H9 (cell line): ENCODE measurements around the gene TDRD7. TPM values are rescaled to one million over a fixed set of nuclear protein-coding genes. Genes with fewer than 3 reads are reported as not detected.

Experiments
- DNase-seq: peaks from one replicate; pipeline ENCODE4 v3.0.0-alpha.2; 2017
- H2AFZ ChIP-seq: one replicate; pipeline ENCODE4 v1.6.1; 2013; ENCODE audit warnings: mild to moderate bottlenecking, low read length, control low read depth, moderate library complexity
- H2AK5ac ChIP-seq: 2 replicates; pipeline ENCODE4 v1.6.1; 2013; ENCODE audit warnings: low read length, control low read depth, mixed read lengths; ENCODE audit not compliant: insufficient read length
- H2BK120ac ChIP-seq: one replicate; pipeline ENCODE4 v1.6.1; 2013; ENCODE audit warnings: low read depth, mild to moderate bottlenecking, low read length, control low read depth, inconsistent platforms; ENCODE audit not compliant: poor library complexity, severe bottlenecking
- H2BK12ac ChIP-seq: 2 replicates; pipeline ENCODE4 v1.6.1; 2013; ENCODE audit warnings: low read length, control low read depth, mixed read lengths, low read depth; ENCODE audit not compliant: insufficient read length
- H2BK15ac ChIP-seq: 2 replicates; pipeline ENCODE4 v1.6.1; 2013; ENCODE audit warnings: low read depth, low read length, control low read depth
- H2BK20ac ChIP-seq: one replicate; pipeline ENCODE4 v1.6.1; 2013; ENCODE audit warnings: low read depth, mild to moderate bottlenecking, low read length, control low read depth, inconsistent platforms; ENCODE audit not compliant: poor library complexity, severe bottlenecking
- H2BK5ac ChIP-seq: 2 replicates; pipeline ENCODE4 v1.6.1; 2013; ENCODE audit warnings: low read length, control low read depth, mixed read lengths; ENCODE audit not compliant: insufficient read length
- H3K14ac ChIP-seq: 2 replicates; pipeline ENCODE4 v1.6.1; 2013; ENCODE audit warnings: low read length, control low read depth; ENCODE audit not compliant: insufficient read depth
- H3K18ac ChIP-seq: 2 replicates; pipeline ENCODE4 v1.6.1; 2013; ENCODE audit warnings: low read depth, mild to moderate bottlenecking, mixed read lengths, low read length, control low read depth; ENCODE audit not compliant: insufficient read length
- H3K23ac ChIP-seq: 2 replicates; pipeline ENCODE4 v1.6.1; 2013; ENCODE audit warnings: low read length, control low read depth, mixed read lengths, low read depth; ENCODE audit not compliant: insufficient read length
- H3K23me2 ChIP-seq: 2 replicates; pipeline ENCODE4 v1.6.1; 2013; ENCODE audit warnings: low read depth, mild to moderate bottlenecking, mixed read lengths, low read length, control low read depth; ENCODE audit not compliant: insufficient read length, poor library complexity, severe bottlenecking
- H3K27ac ChIP-seq: 2 replicates; pipeline ENCODE4 v1.5.1; 2013; ENCODE audit warnings: low read length, control low read depth, mixed read lengths, low read depth; ENCODE audit not compliant: insufficient read length
- H3K27me3 ChIP-seq: 2 replicates; pipeline ENCODE4 v1.6.1; 2013; ENCODE audit warnings: low read length, control low read depth, inconsistent platforms; ENCODE audit not compliant: insufficient read depth
- H3K4ac ChIP-seq: 2 replicates; pipeline ENCODE4 v1.6.1; 2013; ENCODE audit warnings: low read depth, mild to moderate bottlenecking, control low read depth, inconsistent platforms, low read length, moderate library complexity
- H3K4me1 ChIP-seq: 2 replicates; pipeline ENCODE4 v1.6.1; 2013; ENCODE audit warnings: low read length, control low read depth, inconsistent platforms; ENCODE audit not compliant: insufficient read depth
- H3K4me2 ChIP-seq: 2 replicates; pipeline ENCODE4 v1.6.1; 2013; ENCODE audit warnings: low read length, control low read depth, mixed read lengths; ENCODE audit not compliant: insufficient read length, insufficient read depth
- H3K56ac ChIP-seq: 2 replicates; pipeline ENCODE4 v1.6.1; 2013; ENCODE audit warnings: low read depth, mild to moderate bottlenecking, mixed read lengths, low read length, control low read depth; ENCODE audit not compliant: insufficient read length
- H3K79me1 ChIP-seq: 2 replicates; pipeline ENCODE4 v1.6.1; 2013; ENCODE audit warnings: low read depth, mild to moderate bottlenecking, moderate library complexity, low read length, control low read depth, inconsistent platforms; ENCODE audit not compliant: insufficient read depth, poor library complexity, severe bottlenecking
- H3K79me2 ChIP-seq: 2 replicates; pipeline ENCODE4 v1.6.1; 2013; ENCODE audit warnings: low read length, control low read depth, inconsistent platforms; ENCODE audit not compliant: insufficient read depth
- H3K9ac ChIP-seq: 2 replicates; pipeline ENCODE4 v1.6.1; 2013; ENCODE audit warnings: low read length, control low read depth, mixed read lengths; ENCODE audit not compliant: insufficient read length; ENCODE audit errors: extremely low read depth
- H3K9me3 ChIP-seq: one replicate; pipeline ENCODE4 v1.6.1; 2013; ENCODE audit warnings: low read depth, low read length, inconsistent platforms; ENCODE audit not compliant: control insufficient read depth
- H3T11ph ChIP-seq: one replicate; pipeline ENCODE4 v1.6.1; 2013; ENCODE audit warnings: mild to moderate bottlenecking, low read length, control low read depth, inconsistent platforms
- H4K20me1 ChIP-seq: one replicate; pipeline ENCODE4 v1.6.1; 2013; ENCODE audit not compliant: control insufficient read depth, insufficient read length, insufficient read depth
- H4K5ac ChIP-seq: 2 replicates; pipeline ENCODE4 v1.6.1; 2013; ENCODE audit warnings: low read depth, mild to moderate bottlenecking, mixed read lengths, low read length, control low read depth; ENCODE audit not compliant: insufficient read length
- H4K8ac ChIP-seq: replicated peaks from 2 replicates; pipeline ENCODE4 v1.6.1; 2013; ENCODE audit warnings: low read length, control low read depth, mixed read lengths, low read depth; ENCODE audit not compliant: insufficient read length
- H4K91ac ChIP-seq: 2 replicates; pipeline ENCODE4 v1.6.1; 2013; ENCODE audit warnings: low read depth, mild to moderate bottlenecking, moderate library complexity, mixed read lengths, low read length, control low read depth; ENCODE audit not compliant: insufficient read length
- H3K27ac Mint-ChIP-seq, 3 experiments: 2 replicates in 2 of 3; 3 replicates in 1 of 3; pipeline ENCODE4 v1.8.0; 2020 to 2021; ENCODE audit warnings: mixed read lengths in 3 of 3, mild to moderate bottlenecking in 1 of 3, moderate library complexity in 1 of 3
- H3K27me3 Mint-ChIP-seq: 2 replicates; pipeline ENCODE4 v1.8.0; 2021; ENCODE audit warnings: low read depth, mild to moderate bottlenecking, moderate library complexity, mixed read lengths
- H3K36me3 Mint-ChIP-seq, 3 experiments: 2 replicates in 2 of 3; 3 replicates in 1 of 3; pipeline ENCODE4 v1.8.0; 2020 to 2021; ENCODE audit warnings: low read depth in 3 of 3, mixed read lengths in 3 of 3; ENCODE audit not compliant: insufficient read depth in 1 of 3
- H3K4me1 Mint-ChIP-seq, 2 experiments: 2 replicates each; pipeline ENCODE4 v1.8.0; 2020; ENCODE audit warnings: mixed read lengths in 2 of 2
- H3K4me3 Mint-ChIP-seq, 2 experiments: 2 replicates in 1 of 2; 3 replicates in 1 of 2; pipeline ENCODE4 v1.8.0; 2020 to 2021; ENCODE audit warnings: mild to moderate bottlenecking in 2 of 2, mixed read lengths in 2 of 2, moderate library complexity in 1 of 2
- H3K9me3 Mint-ChIP-seq, 2 experiments: 2 replicates in 1 of 2; 3 replicates in 1 of 2; pipeline ENCODE4 v1.8.0; 2020; ENCODE audit warnings: mild to moderate bottlenecking in 2 of 2, mixed read lengths in 2 of 2, moderate library complexity in 1 of 2
- WGBS: extraction: QIAGEN DNeasy Blood & Tissue Kit; methylation state at CpG from one replicate; pipeline ENCODE4 v1.1.7; 2013; ENCODE audit warnings: missing lambda C conversion rate, low lambda C conversion rate, mixed read lengths; ENCODE audit not compliant: insufficient read length; ENCODE audit errors: extremely low coverage; 5-methylcytosine and 5-hydroxymethylcytosine counted together
- total RNA-seq: library from RNA; stranded (reverse); gene quantifications from 2 replicates; pipeline ENCODE4 v1.2.1, GENCODE V29; 2021
- TF ChIP-seq, protein P1 (sequence below): fragments of 200-600 bp; sonication (generic); conservative IDR thresholded peaks from 3 replicates; pipeline ENCODE4 v1.8.0; 2021; ENCODE audit warnings: antibody characterized with exemption, mild to moderate bottlenecking

TDRD7 gene
- total RNA-seq, 1 experiment from 2014 or later: 5.1 TPM

DNA sequence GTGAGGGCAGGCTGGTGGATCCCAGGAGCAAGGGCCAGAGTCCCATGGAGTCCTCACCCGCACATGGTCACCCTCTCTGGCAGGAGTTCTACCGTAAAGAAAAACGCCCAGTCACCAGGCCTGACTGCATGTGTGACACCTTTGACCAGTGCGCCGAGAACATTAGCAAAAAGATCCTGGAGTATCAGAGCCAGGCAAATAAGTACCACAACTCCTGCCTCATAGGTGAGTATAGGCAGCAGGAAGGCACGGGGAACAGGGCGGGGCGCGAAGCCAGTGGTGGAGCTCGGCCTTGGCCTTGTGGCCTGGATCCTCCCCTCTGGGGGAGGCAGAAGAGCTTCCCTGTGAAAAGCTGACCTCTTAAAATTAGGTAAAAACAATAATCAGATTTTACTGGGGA lies 45.4 kb upstream of the TDRD7 start:
- H3K27ac Mint-ChIP-seq: peak overlapping the region in 1 of 3 experiments; percentile 87; a peak in 2 of 7 replicates
- no peak overlapping the region for H3K4me3 Mint-ChIP-seq
- no peak overlapping the region for H3K14ac ChIP-seq
- no peak overlapping the region for H3K56ac ChIP-seq
- no peak overlapping the region for H2BK5ac ChIP-seq
- H4K5ac ChIP-seq: no peak overlapping the region
- H3K27ac ChIP-seq: no peak overlapping the region
- no peaks in the 10 kb centered on the region for H3K27me3 Mint-ChIP-seq
- no peak overlapping the region for H3K4ac ChIP-seq
- H2BK15ac ChIP-seq: no peak overlapping the region
- H2BK120ac ChIP-seq: no peak overlapping the region
- H3K18ac ChIP-seq: no peak overlapping the region
- peaks cover 19 to 22% of the 10 kb centered on the region in 2 experiments for H3K9me3 Mint-ChIP-seq
- no peak overlapping the region for H2BK12ac ChIP-seq
- peaks cover 30 to 53% (median 48%) of the 10 kb centered on the region in 3 experiments for H3K36me3 Mint-ChIP-seq
- no peak overlapping the region for H2AK5ac ChIP-seq
- no peaks in the 10 kb centered on the region for H3K27me3 ChIP-seq
- no peaks in the 10 kb centered on the region for H3K79me2 ChIP-seq
- no peak overlapping the region for H2BK20ac ChIP-seq
- no peak overlapping the region for H2AFZ ChIP-seq
- H4K20me1 ChIP-seq: no peaks in the 10 kb centered on the region
- no peak for DNase-seq
- H4K8ac ChIP-seq: no peak overlapping the region
- no peak overlapping the region for H3T11ph ChIP-seq
- H4K91ac ChIP-seq: no peak overlapping the region
- H3K4me1 ChIP-seq: no peaks in the 10 kb centered on the region
- H3K9me3 ChIP-seq: no peaks in the 10 kb centered on the region
- H3K23ac ChIP-seq: no peak overlapping the region
- H3K4me1 Mint-ChIP-seq: peaks cover 19 to 20% of the 10 kb centered on the region in 2 experiments
- TF ChIP-seq, protein P1, sequence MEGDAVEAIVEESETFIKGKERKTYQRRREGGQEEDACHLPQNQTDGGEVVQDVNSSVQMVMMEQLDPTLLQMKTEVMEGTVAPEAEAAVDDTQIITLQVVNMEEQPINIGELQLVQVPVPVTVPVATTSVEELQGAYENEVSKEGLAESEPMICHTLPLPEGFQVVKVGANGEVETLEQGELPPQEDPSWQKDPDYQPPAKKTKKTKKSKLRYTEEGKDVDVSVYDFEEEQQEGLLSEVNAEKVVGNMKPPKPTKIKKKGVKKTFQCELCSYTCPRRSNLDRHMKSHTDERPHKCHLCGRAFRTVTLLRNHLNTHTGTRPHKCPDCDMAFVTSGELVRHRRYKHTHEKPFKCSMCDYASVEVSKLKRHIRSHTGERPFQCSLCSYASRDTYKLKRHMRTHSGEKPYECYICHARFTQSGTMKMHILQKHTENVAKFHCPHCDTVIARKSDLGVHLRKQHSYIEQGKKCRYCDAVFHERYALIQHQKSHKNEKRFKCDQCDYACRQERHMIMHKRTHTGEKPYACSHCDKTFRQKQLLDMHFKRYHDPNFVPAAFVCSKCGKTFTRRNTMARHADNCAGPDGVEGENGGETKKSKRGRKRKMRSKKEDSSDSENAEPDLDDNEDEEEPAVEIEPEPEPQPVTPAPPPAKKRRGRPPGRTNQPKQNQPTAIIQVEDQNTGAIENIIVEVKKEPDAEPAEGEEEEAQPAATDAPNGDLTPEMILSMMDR: no peak
- WGBS: no CpG with 5 or more reads among the region's 10 CpGs
- H3K79me1 ChIP-seq: no peaks in the 10 kb centered on the region
- H3K23me2 ChIP-seq: no peaks in the 10 kb centered on the region
- H3K4me2 ChIP-seq: no peak overlapping the region
- no peak overlapping the region for H3K9ac ChIP-seq
